Activated T-cell treated with anti-CD3 and anti-CD28 coated beads for 48 hours (primary cell): ENCODE measurements around the gene MEIOSIN.
"Not testable (repeated sequence)": the region's sequence is repeated elsewhere in the genome, so short reads cannot be mapped to it uniquely, and the experiment has no call there.

Experiments
- DNase-seq: peaks from one replicate; pipeline ENCODE4 v3.0.0-alpha.2; 2020; ENCODE audit warnings: low read depth

MEIOSIN gene

DNA sequence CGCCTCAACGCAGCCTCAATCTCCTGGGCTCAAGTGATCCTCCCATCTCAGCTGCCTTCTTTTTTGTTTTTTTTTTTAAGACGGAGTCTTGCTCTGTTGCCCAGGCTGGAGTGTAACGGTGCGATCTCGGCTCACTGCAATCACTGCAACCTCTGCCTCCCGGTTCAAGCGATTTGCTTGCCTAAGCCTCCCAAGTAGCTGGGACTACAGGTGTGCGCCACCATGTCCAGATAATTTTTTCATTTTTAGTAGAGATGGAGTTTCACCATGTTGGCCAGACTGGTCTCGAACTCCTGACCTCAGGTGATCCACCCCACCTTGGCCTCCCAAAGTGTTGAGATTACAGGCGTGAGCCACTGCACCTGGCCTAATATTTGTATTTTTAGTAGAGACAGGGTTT is 13.2 kb upstream of the MEIOSIN start:
- not testable (repeated sequence) for DNase-seq

DNA sequence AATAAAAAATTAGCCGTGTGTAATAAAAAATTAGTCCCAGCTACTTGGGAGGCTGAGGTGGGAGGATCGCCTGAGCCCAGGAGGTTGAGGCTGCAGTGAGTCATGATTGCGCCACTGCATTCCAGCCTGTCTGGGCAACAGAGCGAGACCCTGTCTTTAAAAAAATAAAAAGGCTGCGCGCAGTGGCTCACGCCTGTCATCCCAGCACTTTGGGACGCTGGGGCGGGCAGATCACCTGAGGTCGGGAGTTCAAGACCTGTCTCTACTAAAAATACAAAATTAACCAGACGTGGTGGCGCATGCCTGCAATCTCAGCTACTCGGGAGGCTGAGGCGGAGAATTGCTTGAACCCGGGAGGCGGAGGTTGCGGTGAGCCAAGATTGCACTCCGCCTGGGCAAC is 4.6 kb upstream of the MEIOSIN start:
- not testable (repeated sequence) for DNase-seq

DNA sequence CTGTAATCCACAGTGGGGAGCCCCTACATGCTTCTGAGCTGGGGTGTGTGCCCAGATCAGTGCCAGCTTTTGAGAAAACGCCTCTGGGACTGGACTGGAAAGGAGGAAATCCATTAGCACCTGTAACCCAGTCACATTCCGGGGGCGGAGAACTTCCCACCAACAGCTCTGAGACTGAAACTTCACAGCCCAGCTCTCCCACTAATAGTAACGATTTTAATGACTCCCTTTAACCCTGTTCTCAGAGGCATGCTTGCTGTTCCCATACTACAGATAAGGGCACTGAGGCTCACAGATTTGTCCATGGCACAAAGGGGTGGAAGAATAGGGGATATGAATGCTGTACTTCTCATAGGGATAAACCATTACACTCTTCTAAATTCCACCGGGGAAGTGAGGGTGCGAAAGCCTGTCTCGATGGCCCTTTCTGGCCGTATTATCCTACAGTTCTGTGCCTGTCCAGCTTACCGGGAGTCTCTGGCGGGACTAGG is 3.4 kb upstream of the MEIOSIN start:
- no peak for DNase-seq

DNA sequence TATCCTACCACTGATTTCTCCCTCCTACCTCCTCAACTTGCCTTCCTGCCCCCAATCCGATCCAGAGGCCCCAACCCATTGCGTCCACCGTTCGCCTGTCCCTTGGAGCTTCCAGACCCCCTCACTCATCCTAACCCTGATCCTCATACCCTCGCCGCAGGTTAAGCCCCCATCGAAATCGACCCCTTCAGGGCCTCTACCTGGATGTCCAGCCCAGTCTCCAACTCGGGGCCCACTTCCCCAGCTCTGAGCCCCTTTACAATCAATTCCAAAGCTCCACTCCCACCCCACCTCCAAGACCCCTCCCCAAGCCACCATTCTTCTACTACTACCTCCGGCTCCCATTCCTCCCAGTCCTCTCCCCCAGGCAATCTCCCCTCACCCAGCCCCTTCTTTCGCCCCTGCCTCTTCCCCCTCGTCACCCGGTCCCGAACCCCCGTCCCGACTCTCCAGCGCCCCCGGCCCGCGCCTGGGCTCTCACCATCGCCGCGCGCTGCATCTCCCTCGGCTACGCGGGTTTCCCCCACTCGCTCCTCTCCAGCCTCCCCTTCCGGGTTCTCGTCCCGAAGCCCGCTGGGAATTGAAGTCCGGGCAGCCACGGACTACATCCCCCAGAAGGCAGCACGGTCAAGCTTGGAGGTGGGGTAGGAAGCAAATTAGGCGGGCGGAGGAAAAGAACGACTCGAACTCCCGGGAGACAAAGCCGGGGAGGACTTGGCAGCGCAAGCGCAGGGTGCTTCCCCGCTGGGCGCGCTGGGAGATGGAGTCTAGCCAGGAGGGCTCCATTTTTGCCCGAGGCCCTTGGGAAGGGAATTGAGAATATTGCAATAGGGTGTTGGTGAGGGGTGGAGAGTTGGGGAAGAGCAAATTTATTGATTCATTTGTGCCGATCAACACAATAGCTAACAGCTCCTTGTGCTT is 2.6 kb upstream of the MEIOSIN start, which contains the start of gene FBXO46:
FBXO46 (minus strand) TSS at position 529 of the 921 bp plus-strand sequence. CDS start 17,401 bp downstream, outside the sequence.
- DNase-seq, result peak; percentile 90

DNA sequence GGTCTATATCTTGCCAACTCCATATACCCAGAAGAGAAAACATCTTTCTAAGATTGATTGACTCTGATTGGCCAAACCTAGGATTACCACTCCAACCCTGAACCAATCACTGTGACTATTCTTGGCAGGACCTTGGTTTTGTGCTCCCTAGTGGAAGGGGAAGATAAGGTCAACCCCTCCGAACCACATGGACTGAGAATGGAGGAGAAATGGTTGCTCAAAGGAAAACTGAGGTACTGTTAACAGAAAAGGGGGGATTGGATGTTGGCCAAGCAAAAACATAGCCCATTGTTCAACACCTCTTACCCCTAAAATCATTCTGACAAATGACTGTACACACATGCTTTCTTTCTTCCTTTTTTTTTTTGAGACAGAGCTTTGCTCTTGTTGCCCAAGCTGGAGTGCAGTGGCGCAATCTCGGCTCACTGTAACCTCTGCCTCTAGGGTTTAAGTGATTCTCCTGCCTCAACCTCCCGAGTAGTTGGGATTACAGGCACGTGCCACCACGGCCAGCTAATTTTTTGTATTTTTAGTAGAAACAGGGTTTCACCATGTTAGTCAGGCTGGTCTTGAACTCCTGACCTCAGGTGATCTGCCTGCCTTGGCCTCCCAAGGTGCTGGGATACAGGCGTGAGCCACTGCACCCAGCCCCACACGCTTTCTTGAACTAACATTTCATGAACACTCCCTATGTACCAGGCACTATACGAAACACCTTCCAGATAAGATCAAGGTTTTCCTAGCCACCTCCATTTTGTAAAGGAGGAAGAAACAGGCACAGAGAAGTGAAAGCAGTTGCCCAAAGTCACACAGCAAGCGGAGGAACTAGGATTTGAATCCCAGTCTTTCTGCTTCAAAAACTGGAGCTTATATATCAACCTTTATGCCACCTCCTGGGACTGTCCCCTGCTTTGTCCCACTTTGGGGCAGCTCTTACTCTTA is 6.5 kb downstream of the MEIOSIN start:
- no peak for DNase-seq

DNA sequence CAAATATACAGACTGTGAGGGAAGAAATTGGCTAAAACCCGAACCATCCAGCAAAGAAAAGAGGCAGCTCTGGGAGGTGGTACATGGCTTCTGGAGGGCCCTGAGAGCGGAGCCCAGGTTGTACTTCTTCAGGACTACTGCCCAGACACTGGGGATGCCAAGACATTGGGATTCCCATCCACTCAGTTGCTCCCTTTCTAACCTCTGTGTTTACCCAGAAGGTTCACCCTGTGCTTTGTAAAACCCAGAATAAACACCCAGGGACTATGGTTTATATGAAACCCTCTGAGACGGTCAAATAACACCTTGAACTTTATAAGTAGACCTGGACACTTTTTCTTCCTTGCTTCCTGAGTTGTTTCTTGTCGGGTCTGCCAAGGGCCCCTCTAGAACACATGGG is 9.7 kb downstream of the MEIOSIN start:
- no peak for DNase-seq

DNA sequence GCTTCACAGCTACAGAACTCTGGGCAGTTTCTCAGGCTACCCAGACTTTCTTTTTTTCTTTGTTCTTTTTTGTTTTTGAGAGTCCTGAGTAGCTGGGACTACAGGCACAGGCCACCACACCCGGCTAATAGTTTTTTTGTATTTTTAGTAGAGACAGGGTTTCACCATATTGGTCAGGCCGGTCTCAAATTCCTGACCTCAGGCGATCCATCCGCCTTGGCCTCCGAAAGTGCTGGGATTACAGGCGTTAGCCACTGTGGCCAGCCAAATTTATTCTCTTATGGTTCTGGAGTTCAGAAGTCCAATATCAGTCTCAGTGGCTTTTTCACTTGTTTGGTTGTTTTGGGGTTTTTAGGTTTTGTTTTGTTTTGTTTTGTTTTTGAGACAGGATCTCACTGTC is 12.4 kb downstream of the MEIOSIN start:
- no peak for DNase-seq

DNA sequence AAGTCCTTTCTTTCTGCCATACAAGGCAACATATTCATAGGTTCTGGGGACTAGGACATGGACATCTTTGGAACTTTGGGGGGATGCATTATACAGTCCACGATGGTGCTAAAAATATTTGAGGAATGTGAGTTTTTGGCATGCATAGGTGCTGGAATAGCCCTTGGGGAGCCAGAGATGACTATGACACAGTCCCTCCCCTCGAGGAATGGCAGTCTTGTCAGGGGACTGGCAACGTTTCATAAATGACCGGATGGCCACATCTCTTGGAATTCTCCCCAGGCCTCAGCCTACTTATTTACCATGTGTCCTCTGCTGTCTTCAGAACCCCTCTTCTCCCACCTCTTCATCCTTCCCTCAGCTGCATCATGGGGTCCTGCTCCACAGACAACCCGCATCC is 13.6 kb downstream of the MEIOSIN start:
- no peak for DNase-seq

DNA sequence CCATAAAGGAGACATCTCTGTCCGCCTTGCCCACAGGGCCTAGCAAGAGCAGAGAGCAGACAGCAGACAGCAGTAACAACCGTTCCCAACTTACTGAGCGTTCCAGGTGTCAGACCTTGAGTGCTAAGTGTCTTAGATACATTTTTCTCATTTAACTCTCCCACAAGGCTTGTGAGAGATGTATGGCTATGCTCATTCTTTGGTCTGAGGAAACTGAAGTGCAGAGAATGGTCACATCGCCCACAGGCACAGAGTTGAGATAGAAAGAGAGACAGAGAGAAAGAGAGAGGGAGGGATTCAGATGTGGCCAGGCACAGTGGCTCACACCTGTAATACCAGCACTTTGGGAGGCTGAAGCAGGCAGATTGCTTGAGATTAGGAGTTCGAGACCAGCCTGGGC is 14.3 kb downstream of the MEIOSIN start:
- DNase-seq, result no peak

DNA sequence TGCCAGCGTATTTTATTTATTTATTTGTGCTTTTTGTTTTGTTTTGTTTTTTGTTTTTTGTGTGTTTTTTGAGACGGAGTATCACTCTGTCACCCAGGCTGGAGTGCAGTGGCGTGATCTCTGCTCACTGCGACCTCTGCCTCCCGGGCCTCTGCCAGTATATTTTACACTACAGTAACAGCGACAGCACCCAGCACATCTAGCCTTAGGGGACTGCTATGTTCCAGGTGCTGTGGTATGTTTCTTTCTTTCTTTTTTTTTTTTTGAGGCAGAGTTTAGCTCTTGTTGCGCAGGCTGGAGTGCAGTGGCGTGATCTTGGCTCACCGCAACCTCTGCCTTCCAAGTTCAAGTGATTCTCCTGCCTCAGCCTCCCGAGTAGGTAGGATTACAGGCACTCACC is 18.2 kb downstream of the MEIOSIN start:
- DNase-seq, result not testable (repeated sequence)

DNA sequence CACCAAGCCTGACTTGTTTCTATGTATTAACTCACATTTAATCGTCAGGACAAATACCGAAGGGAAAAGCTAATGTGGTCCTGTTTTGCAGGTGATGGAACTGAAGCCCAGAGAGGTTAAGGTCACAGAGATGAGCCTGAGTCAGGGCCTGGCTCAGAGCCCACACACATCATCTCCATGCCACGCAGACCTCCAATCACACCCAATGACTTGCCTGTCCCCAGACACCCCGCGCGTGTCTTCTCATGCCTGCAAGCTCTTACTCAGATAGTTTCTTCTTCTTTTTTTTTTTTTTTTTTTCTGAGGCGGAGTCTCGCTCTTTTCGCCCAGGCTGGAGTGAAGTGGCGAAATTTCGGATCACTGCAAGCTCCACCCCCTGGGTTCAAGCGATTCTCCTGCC is 19.4 kb downstream of the MEIOSIN start:
- DNase-seq, result no peak

DNA sequence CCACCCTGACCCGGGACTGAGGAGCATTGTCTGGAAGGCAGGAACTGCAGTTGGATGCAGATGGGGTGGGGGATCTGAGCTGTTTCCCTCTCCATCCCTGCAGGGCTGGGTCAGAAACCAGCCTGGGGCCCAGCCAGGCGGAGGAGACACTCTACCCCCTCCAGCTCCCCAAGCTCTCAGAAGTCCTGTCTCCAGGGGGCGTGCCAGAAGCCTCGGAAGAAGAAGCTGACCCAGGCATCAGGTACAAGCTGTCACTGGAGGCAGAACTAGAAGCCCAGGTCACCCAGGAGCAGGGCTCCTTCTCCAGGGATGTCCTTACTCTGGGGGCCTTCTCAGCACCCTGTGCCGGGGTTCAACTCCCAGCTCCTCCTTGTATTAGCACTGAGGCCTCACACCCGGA is 20.3 kb downstream of the MEIOSIN start:
- DNase-seq, result no peak

DNA sequence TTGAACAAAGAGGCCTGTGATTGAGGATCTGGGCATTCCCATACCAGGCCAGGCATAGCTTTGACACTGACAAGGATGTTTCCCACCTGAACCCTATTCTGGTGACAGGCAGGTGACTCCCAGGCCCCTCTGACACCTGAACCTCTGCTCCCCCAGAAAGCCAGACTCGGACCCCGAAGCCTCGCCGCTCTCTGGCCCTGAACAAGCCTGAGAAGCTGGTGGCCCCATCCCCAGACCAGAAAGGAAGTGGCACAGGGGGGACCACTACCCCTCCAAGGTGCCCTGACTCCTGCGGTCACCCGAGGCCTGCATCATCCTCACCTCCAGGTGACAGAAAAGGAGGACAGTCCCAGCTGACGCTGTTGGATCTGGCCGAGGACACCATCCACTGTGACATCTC is 21.1 kb downstream of the MEIOSIN start:
- DNase-seq, result no peak

DNA sequence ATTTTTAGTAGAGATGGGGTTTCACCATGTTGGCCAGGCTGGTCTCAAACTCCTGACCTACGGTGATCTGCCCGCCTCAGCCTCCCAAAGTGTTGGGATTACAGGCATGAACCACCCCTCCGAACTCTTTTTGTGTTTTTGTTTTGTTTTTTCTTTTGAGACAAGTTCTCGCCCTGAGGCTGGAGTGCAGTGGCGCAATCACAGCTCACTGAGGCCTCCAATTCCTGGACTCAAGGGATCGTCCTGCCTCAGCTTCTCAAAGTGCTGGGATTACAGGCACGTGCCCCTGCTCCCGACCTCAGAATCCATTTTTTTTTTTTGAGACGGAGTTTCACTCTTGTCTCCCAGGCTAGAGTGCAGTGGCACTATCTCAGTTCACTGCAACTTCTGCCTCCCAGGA is 24.5 kb downstream of the MEIOSIN start:
- DNase-seq, result no peak

DNA sequence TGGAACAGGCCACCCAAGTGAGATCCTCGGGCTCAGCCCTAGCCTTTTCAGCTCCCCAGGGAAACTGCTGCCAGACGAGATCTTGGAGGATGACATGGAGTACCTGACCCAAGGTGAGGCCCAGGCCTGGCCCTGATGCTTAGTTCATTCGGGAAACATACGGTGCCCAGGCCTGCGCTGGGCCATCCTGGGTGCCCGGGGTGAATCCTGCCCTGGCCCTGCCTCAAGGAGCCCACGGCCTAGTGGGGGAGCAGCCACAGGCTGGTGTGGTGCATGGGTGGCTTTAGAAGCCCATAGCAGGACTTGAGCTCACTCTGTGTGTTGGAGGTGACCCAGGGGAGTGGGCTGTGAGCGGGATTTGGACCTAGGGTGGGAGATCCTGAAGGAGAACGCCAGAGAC is 25.7 kb downstream of the MEIOSIN start:
- no peak for DNase-seq

DNA sequence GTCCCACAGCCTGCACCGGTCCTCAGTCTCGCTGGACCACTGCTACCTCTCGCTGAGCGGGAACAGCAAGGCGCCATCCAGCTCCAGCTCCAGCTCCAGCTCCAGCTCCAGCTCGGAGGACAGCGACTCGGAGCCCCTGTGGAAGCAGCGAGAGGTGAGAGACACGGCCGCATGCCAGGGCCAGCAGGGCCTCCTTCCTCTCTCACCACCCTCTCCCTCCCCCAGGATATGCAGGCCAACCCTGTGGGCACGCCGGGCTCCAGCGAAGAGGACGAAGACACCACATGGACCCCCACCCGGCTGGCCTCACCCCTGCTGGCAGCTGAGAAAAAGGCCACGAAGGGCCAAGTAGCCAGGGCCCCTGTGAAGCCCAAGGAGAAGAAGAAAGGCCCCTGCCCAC is 28.5 kb downstream of the MEIOSIN start:
- no peak for DNase-seq

DNA sequence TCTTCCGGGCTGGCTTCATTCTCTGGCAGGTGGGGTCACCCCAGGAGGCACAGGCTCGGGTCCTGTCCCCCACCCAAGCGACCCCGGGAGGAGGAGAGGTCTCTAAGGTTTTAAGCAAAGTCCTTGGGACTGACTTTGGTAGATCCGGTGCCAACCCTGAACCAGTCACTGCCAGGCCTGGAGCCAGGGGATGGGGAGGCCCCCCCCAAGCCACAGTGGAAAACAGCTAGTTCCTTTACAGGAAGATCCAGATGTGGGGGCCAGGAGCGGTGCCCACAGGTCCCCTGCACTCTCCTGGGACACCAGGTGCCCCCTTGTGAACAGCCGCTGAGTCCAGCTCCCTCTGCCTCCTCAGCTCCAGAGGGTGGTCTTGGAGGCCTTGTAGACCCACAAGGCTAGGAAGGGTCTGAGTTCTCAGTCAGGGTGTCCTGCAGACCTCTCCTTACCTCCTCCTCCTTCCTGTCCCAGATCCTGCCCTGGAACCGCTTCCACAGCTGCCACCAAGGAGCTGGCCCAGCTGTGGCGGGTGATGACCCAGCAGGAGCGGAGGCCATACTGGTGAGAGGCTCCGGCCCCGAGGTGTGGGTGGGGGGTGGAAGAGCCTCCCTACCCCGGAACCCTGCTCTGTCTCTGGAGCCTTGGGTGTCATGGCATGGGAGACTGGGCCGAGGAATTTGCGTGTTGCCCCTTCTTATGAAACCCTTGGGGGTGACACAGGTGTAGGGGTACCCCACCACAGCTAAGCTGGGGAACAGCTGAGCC is 29.8 kb downstream of the MEIOSIN start:
- DNase-seq, result no peak

DNA sequence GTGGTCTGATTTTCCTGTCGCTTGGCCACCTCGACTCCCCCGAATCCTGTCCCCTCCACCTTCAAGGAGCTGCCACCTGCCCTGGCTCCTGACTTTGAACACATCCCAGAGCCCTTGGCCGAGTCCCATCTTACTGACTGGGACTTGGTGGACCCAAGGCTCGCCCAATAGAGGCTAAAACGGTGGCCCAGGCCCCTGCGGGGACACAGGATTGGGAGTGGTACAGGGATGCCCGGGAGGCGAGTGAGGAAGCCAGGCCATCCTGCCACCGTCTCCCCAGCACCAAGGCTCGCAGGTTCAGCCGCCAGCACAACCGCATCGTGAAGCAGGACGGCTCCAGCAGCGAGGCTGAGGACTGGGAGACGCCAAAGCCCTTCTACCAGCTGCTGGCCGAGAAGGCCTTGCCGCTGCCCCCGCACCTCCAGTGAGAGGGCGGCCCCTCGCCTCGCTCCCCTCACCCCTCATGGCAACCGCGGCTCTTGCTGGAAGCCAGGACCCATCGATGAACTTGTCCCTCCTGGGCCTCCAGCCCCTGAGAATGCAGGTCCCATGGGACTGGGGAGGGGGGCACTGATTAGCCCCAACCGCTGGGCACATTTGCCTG is 30.6 kb downstream of the MEIOSIN start:
- DNase-seq, result no peak

DNA sequence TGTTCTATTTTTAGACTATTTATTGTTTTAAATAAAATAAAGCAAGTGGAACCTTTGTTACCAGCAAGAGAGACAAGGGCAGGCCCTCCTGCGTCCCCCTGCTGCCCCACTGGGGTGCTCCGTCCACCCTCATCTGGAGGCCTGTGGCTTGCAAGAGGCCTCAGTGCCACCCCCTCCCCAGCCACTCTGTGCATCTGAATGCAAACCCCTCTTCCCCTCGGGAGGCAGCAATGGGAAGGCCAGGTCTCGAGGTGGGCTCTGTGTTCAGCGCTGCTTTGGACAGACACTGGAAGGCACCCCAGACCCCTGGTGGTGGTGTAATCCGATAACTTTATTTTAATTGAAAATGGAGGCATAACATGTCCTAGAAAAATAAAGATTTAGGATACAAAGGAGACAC is 31.2 kb downstream of the MEIOSIN start:
- no peak for DNase-seq

DNA sequence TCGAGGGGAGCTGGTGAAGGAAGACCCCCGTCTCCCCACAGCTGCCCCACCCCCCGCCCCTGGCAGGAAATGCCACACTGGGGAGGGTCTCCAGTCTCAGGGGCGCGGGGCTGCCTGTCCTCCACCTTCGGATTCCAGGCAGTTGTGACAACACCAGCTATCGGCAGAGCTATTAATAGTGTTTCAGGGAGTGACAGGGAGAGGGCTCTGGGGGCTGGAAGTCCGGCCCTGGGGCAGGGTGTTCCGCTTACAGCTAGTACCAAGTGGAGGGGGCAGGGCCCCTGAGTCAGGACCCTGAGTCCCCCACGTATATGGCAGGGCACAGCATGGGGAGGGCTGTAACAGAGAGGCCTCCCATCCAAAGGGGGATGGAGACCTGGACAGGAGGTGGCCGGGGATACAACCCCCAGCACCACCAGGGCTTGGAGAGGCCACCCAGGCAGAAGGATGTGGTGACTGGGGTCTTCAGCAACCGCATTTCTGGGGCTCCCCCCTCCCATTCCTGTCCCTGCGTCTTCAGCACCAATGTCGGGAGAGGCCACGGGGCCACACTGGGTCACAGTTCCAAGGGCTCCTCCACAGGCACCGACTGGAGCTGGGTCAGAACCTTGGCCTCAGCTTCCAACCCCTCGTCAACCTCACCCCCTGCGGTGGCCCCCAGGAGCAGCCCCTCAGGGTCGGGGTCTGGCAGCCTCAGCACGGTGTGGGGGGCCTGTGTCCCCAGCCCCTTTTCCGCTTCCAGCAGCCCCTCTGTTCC is 31.9 kb downstream of the MEIOSIN start:
- DNase-seq, result no peak
